Kidney capillary endothelial cell (primary cell): ENCODE measurements around the gene PPP1R7.

ENCODE experiments used
- DNase-seq: peaks from one replicate; pipeline ENCODE4 v3.0.0-alpha.2; 2018; ENCODE audit warnings: low spot score

The PPP1R7 gene

DNA sequence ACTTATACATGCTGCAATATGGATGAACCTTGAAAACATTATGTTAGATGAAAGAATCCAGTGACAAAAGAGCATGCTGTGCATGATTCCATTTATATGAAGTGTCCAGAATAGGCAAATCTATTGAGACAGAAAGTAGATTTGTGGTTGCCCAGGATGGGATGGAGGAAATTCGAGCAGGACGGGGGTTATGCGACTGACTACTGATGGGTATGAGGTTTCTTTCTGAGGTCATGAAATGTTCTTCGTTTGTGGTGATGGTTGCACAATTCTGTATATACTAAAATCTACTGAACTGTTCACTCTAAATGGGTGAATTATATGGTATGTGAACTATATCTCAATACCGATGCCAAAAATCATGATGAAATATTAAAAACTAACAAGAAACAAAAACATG, 29.3 kb upstream of the PPP1R7 start:
- no peak for DNase-seq

DNA sequence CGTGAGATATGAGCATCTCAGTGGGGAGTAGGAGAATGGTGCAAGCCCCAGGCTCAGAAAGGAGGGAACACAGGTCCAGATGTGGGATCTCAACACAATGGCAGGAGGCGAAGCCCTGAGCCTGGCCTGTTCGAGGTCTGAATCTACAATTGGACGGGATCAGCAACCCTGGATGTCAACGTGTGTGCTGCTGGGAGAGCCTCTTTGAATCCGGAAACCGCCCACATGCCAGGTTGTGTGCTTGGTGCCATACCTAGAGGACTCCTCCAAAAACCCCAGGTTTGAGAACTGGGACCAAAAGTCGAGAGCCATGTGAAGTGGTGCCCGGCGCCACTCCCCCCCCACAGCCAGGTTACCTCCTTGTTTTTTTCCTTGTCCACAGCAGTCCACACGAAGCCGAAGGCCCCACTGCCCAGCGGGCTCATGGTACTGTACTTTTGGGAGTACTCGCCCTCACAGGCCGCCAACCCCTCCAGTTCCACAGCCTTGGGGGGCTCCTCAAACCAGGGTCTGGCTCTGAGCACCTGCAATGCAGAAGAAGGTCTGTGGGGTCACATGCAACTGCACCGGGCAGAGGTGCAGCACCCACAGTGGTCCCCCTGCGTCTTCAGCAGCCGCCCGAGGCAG, 27.8 kb upstream of the PPP1R7 start:
- DNase-seq, result no peak

DNA sequence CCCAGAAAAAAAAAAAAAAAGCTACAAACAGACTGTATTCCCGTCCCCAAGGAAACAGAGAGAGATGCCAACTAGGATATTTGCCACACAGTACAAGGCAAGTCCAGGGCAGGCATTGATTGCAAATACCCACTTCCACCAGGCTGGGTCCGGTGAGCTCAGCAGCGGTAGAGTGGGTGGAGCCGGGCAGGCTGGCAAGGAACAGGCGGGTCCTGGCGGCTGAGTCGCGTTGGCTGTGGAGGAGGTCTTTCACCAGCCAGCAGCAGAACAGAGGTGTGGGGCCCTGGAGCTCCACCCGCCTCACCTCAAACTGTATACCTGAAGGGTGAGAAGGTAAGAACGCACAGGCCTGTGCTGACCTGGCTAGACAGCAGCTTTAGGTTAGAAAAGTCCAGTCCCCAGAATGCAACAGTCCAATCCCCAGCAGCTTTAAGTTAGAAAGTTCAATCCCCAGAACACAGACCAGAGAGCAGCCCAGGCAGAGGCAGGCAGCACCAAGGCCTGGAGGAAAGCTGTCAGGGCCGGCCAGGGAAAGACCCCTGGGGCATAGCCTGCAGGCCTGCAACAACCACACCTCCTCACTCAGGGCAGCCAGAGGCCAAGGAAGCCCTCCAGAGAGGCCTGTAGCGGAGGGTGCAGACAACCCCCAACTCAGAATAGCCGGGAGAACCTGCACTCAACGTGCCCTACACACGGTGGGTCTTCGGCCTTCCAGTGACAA, 26.3 kb upstream of the PPP1R7 start:
- no peak for DNase-seq

DNA sequence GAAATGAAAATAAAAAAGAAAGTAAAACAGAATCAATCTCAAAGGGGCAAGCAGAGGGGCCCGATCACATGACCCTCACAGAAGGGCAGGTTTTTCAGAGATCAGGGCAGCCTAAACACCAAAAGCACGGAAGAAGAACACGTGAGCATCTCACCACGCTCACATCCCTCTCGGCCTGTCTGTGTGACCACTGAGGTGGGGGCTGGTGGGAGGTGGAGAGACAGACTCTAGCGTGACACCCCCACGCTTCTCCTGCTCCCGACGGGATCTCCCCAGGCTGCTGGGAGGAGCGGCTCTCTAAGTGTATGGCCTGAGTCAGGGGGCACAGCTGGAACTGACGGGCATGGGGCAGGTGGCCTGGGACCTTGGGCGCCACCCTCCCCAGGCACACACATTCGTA, 24.6 kb upstream of the PPP1R7 start:
- no peak for DNase-seq

DNA sequence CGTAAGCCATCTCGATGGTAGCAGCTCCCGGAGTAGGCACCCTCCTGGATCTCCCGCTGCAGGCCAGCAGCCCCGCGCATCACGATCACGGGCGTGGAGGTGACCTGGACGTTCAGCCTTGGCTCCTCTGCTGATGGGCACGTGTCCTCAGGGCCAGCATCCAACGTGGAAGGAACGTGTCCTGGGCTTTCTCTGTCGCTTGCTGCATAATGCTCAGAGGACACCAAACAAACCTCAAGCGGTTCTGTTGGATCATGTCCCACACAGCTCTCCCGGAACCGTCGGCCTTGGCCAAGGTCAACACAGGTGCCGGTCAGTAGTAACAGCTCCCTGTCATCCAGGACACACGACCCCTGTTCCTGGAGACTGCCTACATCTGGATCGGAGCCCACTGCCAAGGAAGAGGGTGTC, 24.1 kb upstream of the PPP1R7 start:
- DNase-seq, result no peak

DNA sequence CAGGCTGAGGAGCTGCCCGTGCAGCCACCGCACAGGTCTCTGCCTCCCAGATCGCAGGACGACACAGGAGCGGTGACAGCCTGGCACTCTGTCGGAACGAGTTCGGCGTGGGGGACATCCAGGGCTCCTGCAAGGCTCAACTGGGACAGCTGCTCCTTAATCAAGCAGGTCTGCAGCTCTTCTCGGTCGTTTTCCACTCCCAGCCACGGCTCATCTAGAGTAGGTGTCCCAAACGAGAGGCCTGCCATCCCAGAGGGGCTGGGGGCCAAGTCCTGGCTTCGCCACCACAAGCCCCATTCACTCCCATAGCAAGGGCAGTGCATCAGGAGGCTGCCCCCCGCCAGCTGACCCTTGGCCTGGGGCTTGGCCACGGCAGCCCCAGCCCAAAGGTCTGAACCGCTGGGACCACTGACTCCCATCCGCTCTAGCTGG, 23.5 kb upstream of the PPP1R7 start:
- no peak for DNase-seq

DNA sequence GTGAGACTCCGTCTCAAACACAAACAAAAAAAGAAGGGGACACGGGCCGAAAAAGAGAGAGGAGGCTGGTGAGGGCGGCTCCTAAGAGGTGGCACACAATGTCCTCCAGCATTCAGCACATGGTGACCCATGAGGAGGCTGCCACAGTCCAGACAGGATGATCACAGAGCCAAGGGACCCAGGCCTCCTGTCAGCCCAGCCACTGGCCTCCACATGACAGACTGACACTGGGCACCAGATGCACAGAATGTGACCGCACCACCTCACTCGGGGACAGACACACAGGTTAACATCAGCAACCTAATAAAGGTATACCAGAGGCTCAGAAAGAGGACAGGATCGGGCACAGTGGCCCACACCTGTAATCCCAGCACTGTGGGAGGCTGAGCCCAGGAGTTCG, 22.0 kb upstream of the PPP1R7 start:
- DNase-seq, result no peak

DNA sequence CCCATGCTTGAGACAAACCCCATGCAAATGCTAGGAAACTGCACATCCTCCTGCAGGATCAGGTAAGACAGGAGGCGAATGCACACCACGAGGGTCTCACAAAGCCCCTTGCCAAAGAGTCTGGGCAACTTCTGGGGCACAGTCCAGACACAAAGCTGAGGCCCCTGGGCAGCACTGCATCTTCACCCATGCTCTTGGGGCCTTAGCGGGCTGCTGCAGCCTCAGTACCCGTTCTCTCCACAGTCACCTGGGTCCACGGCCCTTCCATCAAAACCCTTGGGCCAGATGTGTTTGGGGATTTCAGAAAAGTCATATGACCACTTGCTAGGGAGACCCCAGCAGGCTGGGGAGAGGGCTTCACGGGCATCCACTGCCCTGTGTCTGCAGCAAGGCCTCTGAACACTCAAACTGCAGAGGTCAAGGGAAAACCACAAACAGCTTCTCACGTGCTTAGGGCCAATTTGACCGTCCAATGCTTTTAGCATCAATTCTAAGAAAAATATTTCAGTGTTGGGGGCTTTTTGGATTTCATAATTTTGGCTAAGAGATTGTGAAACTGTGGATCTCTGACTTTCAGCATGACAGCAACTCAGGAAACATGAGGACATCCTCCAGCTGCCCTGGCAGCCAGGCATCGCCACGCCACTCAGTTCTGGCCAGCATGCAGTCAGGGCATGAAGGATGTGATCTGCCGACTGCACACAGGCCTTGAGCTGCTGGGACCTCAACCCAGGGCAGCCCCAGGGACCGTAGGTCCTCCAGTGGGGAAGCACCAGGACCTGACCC, 21.0 kb upstream of the PPP1R7 start:
- DNase-seq, result no peak

DNA sequence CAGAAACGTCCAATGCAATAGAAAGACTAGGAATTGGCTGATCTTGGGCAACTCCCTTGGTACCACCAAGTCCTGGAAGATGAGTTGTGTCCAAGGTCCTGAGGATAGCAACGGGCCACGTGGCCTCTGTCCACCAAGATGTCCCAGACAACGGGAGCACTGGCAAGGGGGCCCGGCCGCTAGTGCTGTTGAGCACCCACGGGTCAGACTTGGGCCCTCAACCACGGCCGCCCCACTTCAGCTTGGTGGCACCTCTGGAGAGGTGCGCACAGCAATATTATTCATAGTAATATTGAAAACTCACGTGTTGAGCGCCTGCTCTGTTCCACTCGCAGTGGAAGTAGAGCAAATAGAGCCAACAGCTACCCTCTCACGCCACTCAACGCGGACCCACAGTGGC, 20.0 kb upstream of the PPP1R7 start:
- DNase-seq, result no peak

DNA sequence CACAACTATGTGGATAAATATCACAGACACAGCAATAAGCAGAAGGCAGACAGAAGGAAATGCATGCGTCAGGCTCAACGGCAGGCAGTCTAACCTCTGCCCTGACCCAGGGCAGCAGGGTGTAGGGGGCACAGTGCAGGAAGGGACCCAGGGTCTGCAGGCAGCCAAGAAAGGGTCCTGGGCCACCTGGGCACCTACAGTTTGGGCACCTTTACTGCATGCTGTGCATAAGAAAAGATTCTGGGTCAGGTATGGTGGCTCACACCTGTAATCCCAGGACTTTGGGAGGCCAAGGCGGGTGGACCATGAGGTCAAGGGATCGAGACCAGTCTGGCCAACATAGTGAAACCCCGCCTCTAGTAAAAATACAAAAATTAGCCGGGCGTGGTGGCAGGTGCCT, 18.7 kb upstream of the PPP1R7 start:
- DNase-seq, result no peak

DNA sequence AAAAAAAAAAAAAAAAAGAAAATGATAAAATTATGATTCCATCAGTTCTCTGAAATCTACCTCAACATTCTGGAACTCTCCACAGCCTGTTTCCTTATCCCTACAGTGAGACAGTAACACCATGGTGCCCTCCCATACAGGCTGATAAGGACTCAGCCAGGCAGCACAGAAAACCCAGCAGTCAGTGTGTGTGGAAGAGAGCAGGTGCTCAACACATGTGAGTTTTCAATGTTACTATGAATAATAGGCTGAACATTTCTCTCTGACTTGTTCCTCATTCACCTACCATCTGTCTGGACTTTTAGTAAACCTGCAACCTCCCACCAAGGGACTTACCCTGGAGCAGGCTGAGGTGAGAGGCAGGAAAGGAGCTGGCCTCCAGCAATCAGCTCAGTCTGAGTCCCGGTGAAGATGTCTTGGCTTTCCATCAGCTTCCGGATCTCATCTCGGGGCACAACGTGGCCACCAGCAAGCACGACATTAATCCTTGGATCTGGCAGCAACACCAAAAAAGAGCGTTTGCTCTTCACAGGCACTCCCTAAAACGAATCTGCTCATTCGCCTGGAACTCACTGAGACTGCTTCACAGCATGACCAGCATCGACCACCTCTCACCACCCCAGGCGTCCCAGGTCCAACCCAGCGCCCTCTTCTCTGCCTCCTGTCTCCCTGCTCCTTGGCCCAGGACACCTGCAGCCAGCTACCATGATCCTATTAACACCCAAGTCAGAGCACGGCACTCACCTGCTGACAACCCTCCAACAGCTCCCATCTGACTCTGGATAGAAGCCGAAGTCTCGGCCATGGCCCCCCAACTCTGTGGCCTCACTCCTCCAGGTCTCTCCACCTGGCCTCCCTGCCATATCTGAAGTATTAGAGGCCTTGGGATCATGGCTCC, 17.5 kb upstream of the PPP1R7 start:
- no peak for DNase-seq

DNA sequence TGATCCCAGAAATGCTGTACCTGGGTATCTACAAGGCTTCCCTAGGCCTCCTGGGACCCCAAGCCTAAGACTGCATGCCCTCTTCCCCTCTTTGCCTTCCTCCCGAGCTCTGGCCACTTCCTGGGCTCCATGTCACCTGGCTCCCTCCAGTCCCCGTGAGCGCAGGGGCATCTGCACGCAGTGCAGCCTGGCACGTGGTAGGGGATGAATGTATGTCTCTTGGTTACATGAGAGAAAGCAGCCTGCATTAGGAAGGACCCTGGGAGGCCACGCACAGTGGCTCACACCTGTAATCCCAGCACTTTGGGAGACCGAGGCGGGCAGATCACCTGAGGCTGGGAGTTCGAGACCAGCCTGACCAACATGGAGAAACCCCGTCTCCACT, 16.8 kb upstream of the PPP1R7 start:
- no peak for DNase-seq

DNA sequence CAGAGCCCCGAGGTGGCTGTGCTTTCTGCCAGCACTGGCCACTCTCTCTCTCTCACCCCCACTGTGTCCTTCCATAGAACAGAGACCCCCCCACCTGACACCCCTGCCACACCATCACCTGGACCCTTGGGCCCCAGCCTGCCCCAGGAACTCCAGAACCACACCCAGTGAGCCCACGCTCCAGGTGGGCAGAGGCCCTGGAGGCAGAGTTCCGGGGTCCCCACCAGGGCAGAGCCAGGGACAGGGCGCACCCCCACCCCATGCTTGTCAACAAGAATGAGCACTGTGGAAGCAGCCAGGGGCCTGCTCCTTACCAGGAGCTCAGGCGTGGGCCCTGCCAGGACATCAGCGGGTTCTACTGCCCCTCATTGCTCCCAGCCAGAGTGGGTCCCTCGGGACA, 15.6 kb upstream of the PPP1R7 start:
- no peak for DNase-seq

DNA sequence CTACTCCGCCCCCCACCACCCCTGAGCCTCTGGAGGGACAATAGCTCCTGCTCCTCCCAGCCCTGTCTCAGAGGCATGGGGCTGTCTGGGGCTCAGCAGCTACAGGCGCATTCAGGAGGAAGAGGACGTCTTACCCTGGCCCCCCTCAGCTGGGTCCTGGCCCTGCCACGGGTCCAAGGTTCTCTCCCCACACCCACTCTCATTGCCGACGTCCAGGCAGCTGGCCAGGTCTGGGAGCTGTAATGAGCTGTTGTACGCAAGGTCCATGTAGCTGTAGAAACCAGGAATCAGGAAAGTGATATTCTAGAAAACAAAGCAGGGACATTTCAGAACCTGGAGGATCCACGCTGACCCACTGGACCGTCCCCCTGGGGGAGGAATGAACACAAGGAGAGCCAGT, 14.5 kb upstream of the PPP1R7 start:
- no peak for DNase-seq

DNA sequence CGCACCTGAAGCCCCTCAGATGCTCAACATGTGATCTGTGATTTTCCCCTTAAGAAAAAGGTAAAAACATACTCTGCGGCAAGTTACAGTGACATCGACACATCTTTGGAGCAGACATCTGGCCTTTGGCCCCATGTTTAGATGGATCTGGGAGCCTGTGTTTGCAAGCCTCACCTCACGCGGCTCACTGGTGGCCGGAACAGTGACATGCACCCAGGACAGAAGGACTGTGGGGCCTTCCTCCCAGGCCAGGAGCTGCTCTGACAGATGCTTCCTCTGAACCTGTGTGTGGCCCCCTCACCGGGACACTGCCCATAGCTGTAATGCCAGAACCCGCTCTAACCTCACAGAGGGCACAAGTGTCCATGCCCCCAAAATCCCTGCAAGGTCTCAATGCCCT, 14.1 kb upstream of the PPP1R7 start:
- DNase-seq, result no peak

DNA sequence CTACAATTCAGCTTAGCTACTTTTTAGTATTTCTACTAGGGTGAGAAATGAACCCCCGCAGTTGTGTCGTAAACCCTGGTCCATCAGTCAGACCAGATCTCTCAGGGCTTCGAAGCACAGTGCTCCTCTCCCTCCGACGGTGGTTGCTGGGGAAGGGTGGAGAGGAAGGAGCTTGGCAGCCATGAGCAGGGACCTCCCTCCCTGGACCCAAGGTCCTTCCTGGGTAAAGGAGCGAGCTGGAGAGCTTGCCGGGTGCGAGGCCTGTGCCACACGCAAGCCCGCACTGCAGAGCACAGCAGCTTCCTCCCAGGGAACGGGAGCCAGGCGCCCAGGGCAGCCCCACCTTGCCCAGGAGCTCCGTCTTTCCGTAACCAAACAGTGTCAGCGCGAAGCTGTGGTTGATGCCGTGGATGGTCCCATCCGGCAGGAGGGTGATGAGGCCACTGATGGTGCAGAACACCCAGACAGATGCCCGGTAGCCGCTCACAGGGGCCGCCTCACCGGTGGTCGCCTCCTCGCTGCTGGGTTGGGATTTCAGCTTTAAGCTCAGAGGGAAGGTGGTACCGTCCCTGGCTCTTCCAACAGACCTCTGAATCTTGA, 13.5 kb upstream of the PPP1R7 start:
- no peak for DNase-seq

DNA sequence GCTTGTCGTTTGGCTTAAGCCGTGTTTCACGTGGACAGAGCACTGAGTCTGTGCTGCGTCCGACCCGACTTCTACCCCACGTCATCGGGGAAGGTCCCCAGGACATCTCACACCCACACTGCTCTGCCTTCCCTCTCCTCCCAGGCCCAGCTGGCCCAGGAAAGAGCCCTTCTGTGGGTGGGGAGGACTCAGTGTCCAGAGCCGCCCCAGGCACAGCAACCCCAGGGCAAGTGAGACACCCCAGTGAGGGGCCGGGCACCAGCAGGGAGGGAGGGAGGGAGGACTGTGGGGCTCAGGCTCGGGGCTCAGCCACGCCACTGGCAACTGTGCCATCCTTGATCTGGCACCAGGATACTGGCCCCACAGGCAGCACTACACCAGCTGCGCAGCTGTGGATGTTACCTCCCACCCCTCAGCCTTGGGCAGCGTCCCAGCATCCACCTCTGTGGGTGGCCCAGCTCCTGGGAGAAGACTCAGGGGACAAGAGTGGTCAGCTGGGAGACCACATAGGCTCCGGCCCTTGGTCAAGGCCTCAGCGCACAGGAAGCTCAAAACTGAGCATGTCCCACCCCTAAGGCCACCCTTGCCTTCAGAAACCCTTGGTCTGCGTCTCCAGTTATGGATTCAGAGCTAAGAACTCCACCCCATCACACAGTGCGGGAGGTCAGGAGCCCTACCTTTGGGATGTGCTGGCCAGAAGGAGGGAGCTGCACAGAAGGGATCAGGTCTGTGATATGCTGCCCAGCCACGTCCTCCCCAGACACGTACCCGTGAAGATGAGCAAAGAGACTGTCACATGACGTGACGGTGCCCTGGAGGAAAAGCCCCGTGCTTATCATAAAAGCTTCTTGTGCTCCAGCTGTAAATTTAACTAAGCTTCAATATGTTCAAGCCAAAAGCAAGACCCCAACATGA, 12.7 kb upstream of the PPP1R7 start:
- no peak for DNase-seq

DNA sequence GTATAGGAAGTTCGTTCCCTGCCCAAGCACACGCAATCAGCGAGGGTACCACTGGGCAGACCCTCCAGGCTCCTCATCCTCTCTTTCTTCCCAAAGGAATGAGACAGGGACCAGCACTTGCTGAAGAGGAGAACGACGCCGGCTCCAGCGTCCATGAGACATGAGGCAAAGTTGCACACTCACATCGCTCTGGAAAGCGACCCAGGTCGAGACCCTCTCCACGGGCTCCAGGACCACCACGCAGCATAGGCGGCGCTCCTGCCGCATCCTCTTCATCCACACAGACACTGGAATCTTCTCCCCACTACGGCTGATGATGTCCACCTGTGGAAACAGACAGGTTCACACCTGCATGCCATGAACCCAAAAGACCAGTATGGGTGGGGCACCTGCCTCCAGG, 11.8 kb upstream of the PPP1R7 start:
- DNase-seq, result no peak

DNA sequence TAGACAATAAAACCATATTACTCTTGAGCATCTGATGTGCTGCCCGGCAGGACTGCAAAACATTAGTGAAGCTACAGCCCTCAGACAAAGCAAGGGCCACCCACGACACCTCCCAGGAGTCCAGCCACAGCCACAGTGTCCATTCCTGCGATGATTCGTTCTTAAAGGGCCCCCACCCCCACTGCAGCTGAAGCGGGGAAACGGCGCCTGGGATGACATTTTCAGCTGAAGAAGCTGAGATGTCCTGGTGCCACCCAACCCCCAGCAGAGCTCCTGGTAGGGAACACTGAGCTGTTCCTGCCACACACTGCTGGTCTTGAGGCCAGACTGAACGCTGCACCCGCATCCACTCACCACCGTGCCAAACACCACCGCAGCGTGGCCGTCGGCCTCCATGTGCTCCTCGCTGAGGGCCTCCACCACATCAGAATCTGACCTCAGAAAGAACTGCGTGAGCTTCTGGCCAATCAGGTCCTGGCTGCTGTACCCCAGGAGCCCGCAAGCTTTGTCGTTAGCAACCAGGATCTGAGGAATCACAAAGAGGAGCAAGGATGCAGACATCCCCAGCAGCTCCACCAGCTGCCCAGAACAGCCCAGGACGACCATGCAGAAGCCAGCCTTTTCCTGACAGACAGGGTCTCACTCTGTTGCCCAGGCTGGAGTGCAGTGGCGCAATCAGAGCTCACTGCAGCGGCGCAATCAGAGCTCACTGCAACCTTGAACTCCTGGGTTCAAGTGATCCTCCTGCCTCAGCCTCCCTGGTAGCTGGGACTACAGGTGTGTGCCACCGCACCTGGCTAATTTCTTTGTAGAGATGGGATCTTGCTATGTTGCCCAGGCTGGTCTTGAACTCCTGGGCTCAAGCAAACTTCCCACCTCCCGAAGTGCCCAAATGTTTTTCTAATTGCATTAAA, 10.5 kb upstream of the PPP1R7 start:
- DNase-seq, result no peak

DNA sequence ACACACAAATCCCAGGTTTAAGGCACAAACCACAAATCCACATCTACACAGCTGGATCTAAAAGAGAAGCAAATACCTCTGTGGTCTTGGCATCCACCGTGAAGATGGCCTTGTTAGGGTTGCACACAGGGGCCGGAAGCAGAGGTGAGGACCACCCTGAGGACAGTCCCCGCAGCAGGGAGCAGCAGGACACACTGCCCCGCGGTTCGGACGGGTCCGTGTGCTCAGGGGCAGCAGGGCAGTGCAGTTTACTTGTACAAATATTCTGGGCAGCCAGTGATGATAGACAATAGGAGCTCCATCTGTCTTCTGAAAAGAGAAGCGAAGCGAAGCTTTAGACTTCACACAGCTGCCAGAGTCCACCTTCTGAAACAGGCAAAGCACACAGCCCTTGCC, 9.8 kb upstream of the PPP1R7 start:
- no peak for DNase-seq
